Liver (tissue), 1 donor: ENCODE measurements around the gene BLOC1S2.

Experiments
- FOXA2 ChIP-seq: IDR thresholded peaks from 2 replicates; pipeline ENCODE4 v1.6.1; 2016; ENCODE audit warnings: antibody characterized with exemption
- ZBTB33 ChIP-seq: IDR thresholded peaks from 2 replicates; pipeline ENCODE4 v1.6.1; 2016; ENCODE audit warnings: antibody characterized with exemption

GRCh38 chr10:100311298-100311697 is 24.8 kb upstream of the BLOC1S2 start:
- TF ChIP-seq FOXA2: no peak
- TF ChIP-seq ZBTB33: no peak
